ENCODE results near the gene R3HDM2.

GRCh38 chr12:57388425-57388824, 42.4 kb downstream of the R3HDM2 start:
- TF ChIP-seq POLR2A (IDR thresholded peaks at IDR 0.05), result no peak
- TF ChIP-seq EP300 (IDR thresholded peaks at IDR 0.05), result no peak
- TF ChIP-seq CTCF (IDR thresholded peaks at IDR 0.05), result no peak
